Right lung (tissue), 10 donors: Measurements from ENCODE around the gene ZSWIM2. TPM values are rescaled to one million over a fixed set of nuclear protein-coding genes. Genes with fewer than 3 reads are reported as not detected.
"Not testable (repeated sequence)": the region's sequence is repeated elsewhere in the genome, so short reads cannot be mapped to it uniquely, and the experiment has no call there.

Experiments used
- DNase-seq, 2 donors: peaks; one replicate each; pipeline ENCODE4 v3.0.0-alpha.2; 2013
- long read RNA-seq, 8 donors: transcript quantifications; one replicate each; lab custom pipeline, GENCODE V29; 2026
- polyA plus RNA-seq, 5 donors: library from polyadenylated mRNA; unstranded; fragments of 120-200 nt; gene quantifications; one replicate each; pipeline versions ENCODE4 v1.2.1 to v1.2.3, GENCODE V29; 2013; ENCODE audit warnings: inconsistent platforms in 1 of 5, low replicate concordance in 1 of 5; ENCODE audit not compliant: insufficient read length in 5 of 5, insufficient read depth in 1 of 5

The ZSWIM2 gene
- not detected for polyA plus RNA-seq
- long read RNA-seq, donor 1, result 0 reads
- long read RNA-seq, donor 2, result 0 reads
- long read RNA-seq, donor 3, result 0 reads
- long read RNA-seq, donor 4, result 0 reads
- long read RNA-seq, donor 5, result 0 reads
- long read RNA-seq, donor 6, result 0 reads
- long read RNA-seq, donor 7, result 0 reads
- long read RNA-seq, donor 8, result 0 reads

- DNase-seq, result peak; percentile 54 to 57
These were observed at the start of gene ZSWIM2 for GRCh38 chr2:186848873-186849578. TSS of gene ZSWIM2 (minus strand) at chr2:186849170. CDS start at chr2:186849130, 40 bp downstream.

GRCh38 chr2:186896220-186896619 lies 47.2 kb upstream of the ZSWIM2 start:
- DNase-seq, result not testable (repeated sequence)

- DNase-seq, result no peak
These were observed 46.5 kb upstream of the ZSWIM2 start for GRCh38 chr2:186895451-186895850.

GRCh38 chr2:186894478-186894877 lies 45.5 kb upstream of the ZSWIM2 start:
- DNase-seq, result no peak

GRCh38 chr2:186892821-186893220 lies 43.9 kb upstream of the ZSWIM2 start:
- no peak for DNase-seq

- no peak for DNase-seq
These were observed 42.2 kb upstream of the ZSWIM2 start for GRCh38 chr2:186891185-186891621.

- DNase-seq, result no peak
These were observed 40.3 kb upstream of the ZSWIM2 start for GRCh38 chr2:186889101-186889879.

GRCh38 chr2:186887107-186888090 lies 38.4 kb upstream of the ZSWIM2 start:
- peak; percentile 38 to 46 for DNase-seq

GRCh38 chr2:186884587-186884986 lies 35.6 kb upstream of the ZSWIM2 start:
- DNase-seq, result no peak

GRCh38 chr2:186883666-186884065 lies 34.7 kb upstream of the ZSWIM2 start:
- no peak for DNase-seq

GRCh38 chr2:186882511-186883071 lies 33.6 kb upstream of the ZSWIM2 start:
- DNase-seq, result no peak

- DNase-seq, result no peak
These were observed 32.7 kb upstream of the ZSWIM2 start for GRCh38 chr2:186881660-186882059.

GRCh38 chr2:186879312-186879711 lies 30.3 kb upstream of the ZSWIM2 start:
- no peak for DNase-seq

- DNase-seq, result no peak
These were observed 25.7 kb upstream of the ZSWIM2 start for GRCh38 chr2:186874713-186875112.

- DNase-seq, result no peak
These were observed 22.9 kb upstream of the ZSWIM2 start for GRCh38 chr2:186871881-186872280.

- DNase-seq, result peak; percentile 42 to 55
These were observed 19.4 kb upstream of the ZSWIM2 start for GRCh38 chr2:186868344-186868743.

GRCh38 chr2:186862869-186863709 lies 14.1 kb upstream of the ZSWIM2 start:
- DNase-seq, result peak; percentile 30 to 50

GRCh38 chr2:186855216-186855615 lies 6.2 kb upstream of the ZSWIM2 start:
- DNase-seq, result no peak

- no peak for DNase-seq
These were observed 5.0 kb upstream of the ZSWIM2 start for GRCh38 chr2:186853951-186854350.

GRCh38 chr2:186852508-186852907 lies 3.5 kb upstream of the ZSWIM2 start:
- no peak for DNase-seq
